H9 (cell line): Measurements from ENCODE around the gene PTPRN2. TPM values are rescaled to one million over a fixed set of nuclear protein-coding genes. Genes with fewer than 3 reads are reported as not detected.

Experiments
- DNase-seq: peaks from one replicate; pipeline ENCODE4 v3.0.0-alpha.2; 2017
- H2AFZ ChIP-seq: one replicate; pipeline ENCODE4 v1.6.1; 2013; ENCODE audit warnings: mild to moderate bottlenecking, low read length, control low read depth, moderate library complexity
- H2AK5ac ChIP-seq: 2 replicates; pipeline ENCODE4 v1.6.1; 2013; ENCODE audit warnings: low read length, control low read depth, mixed read lengths; ENCODE audit not compliant: insufficient read length
- H2BK120ac ChIP-seq: one replicate; pipeline ENCODE4 v1.6.1; 2013; ENCODE audit warnings: low read depth, mild to moderate bottlenecking, low read length, control low read depth, inconsistent platforms; ENCODE audit not compliant: poor library complexity, severe bottlenecking
- H2BK12ac ChIP-seq: 2 replicates; pipeline ENCODE4 v1.6.1; 2013; ENCODE audit warnings: low read length, control low read depth, mixed read lengths, low read depth; ENCODE audit not compliant: insufficient read length
- H2BK15ac ChIP-seq: 2 replicates; pipeline ENCODE4 v1.6.1; 2013; ENCODE audit warnings: low read depth, low read length, control low read depth
- H2BK20ac ChIP-seq: one replicate; pipeline ENCODE4 v1.6.1; 2013; ENCODE audit warnings: low read depth, mild to moderate bottlenecking, low read length, control low read depth, inconsistent platforms; ENCODE audit not compliant: poor library complexity, severe bottlenecking
- H2BK5ac ChIP-seq: 2 replicates; pipeline ENCODE4 v1.6.1; 2013; ENCODE audit warnings: low read length, control low read depth, mixed read lengths; ENCODE audit not compliant: insufficient read length
- H3K14ac ChIP-seq: 2 replicates; pipeline ENCODE4 v1.6.1; 2013; ENCODE audit warnings: low read length, control low read depth; ENCODE audit not compliant: insufficient read depth
- H3K18ac ChIP-seq: 2 replicates; pipeline ENCODE4 v1.6.1; 2013; ENCODE audit warnings: low read depth, mild to moderate bottlenecking, mixed read lengths, low read length, control low read depth; ENCODE audit not compliant: insufficient read length
- H3K23ac ChIP-seq: 2 replicates; pipeline ENCODE4 v1.6.1; 2013; ENCODE audit warnings: low read length, control low read depth, mixed read lengths, low read depth; ENCODE audit not compliant: insufficient read length
- H3K23me2 ChIP-seq: 2 replicates; pipeline ENCODE4 v1.6.1; 2013; ENCODE audit warnings: low read depth, mild to moderate bottlenecking, mixed read lengths, low read length, control low read depth; ENCODE audit not compliant: insufficient read length, poor library complexity, severe bottlenecking
- H3K27ac ChIP-seq: 2 replicates; pipeline ENCODE4 v1.5.1; 2013; ENCODE audit warnings: low read length, control low read depth, mixed read lengths, low read depth; ENCODE audit not compliant: insufficient read length
- H3K27me3 ChIP-seq: 2 replicates; pipeline ENCODE4 v1.6.1; 2013; ENCODE audit warnings: low read length, control low read depth, inconsistent platforms; ENCODE audit not compliant: insufficient read depth
- H3K4ac ChIP-seq: 2 replicates; pipeline ENCODE4 v1.6.1; 2013; ENCODE audit warnings: low read depth, mild to moderate bottlenecking, control low read depth, inconsistent platforms, low read length, moderate library complexity
- H3K4me1 ChIP-seq: 2 replicates; pipeline ENCODE4 v1.6.1; 2013; ENCODE audit warnings: low read length, control low read depth, inconsistent platforms; ENCODE audit not compliant: insufficient read depth
- H3K4me2 ChIP-seq: 2 replicates; pipeline ENCODE4 v1.6.1; 2013; ENCODE audit warnings: low read length, control low read depth, mixed read lengths; ENCODE audit not compliant: insufficient read length, insufficient read depth
- H3K56ac ChIP-seq: 2 replicates; pipeline ENCODE4 v1.6.1; 2013; ENCODE audit warnings: low read depth, mild to moderate bottlenecking, mixed read lengths, low read length, control low read depth; ENCODE audit not compliant: insufficient read length
- H3K79me1 ChIP-seq: 2 replicates; pipeline ENCODE4 v1.6.1; 2013; ENCODE audit warnings: low read depth, mild to moderate bottlenecking, moderate library complexity, low read length, control low read depth, inconsistent platforms; ENCODE audit not compliant: insufficient read depth, poor library complexity, severe bottlenecking
- H3K79me2 ChIP-seq: 2 replicates; pipeline ENCODE4 v1.6.1; 2013; ENCODE audit warnings: low read length, control low read depth, inconsistent platforms; ENCODE audit not compliant: insufficient read depth
- H3K9ac ChIP-seq: 2 replicates; pipeline ENCODE4 v1.6.1; 2013; ENCODE audit warnings: low read length, control low read depth, mixed read lengths; ENCODE audit not compliant: insufficient read length; ENCODE audit errors: extremely low read depth
- H3K9me3 ChIP-seq: one replicate; pipeline ENCODE4 v1.6.1; 2013; ENCODE audit warnings: low read depth, low read length, inconsistent platforms; ENCODE audit not compliant: control insufficient read depth
- H3T11ph ChIP-seq: one replicate; pipeline ENCODE4 v1.6.1; 2013; ENCODE audit warnings: mild to moderate bottlenecking, low read length, control low read depth, inconsistent platforms
- H4K20me1 ChIP-seq: one replicate; pipeline ENCODE4 v1.6.1; 2013; ENCODE audit not compliant: control insufficient read depth, insufficient read length, insufficient read depth
- H4K5ac ChIP-seq: 2 replicates; pipeline ENCODE4 v1.6.1; 2013; ENCODE audit warnings: low read depth, mild to moderate bottlenecking, mixed read lengths, low read length, control low read depth; ENCODE audit not compliant: insufficient read length
- H4K8ac ChIP-seq: replicated peaks from 2 replicates; pipeline ENCODE4 v1.6.1; 2013; ENCODE audit warnings: low read length, control low read depth, mixed read lengths, low read depth; ENCODE audit not compliant: insufficient read length
- H4K91ac ChIP-seq: 2 replicates; pipeline ENCODE4 v1.6.1; 2013; ENCODE audit warnings: low read depth, mild to moderate bottlenecking, moderate library complexity, mixed read lengths, low read length, control low read depth; ENCODE audit not compliant: insufficient read length
- H3K27ac Mint-ChIP-seq, 3 experiments: 2 replicates in 2 of 3; 3 replicates in 1 of 3; pipeline ENCODE4 v1.8.0; 2020 to 2021; ENCODE audit warnings: mixed read lengths in 3 of 3, mild to moderate bottlenecking in 1 of 3, moderate library complexity in 1 of 3
- H3K27me3 Mint-ChIP-seq: 2 replicates; pipeline ENCODE4 v1.8.0; 2021; ENCODE audit warnings: low read depth, mild to moderate bottlenecking, moderate library complexity, mixed read lengths
- H3K36me3 Mint-ChIP-seq, 3 experiments: 2 replicates in 2 of 3; 3 replicates in 1 of 3; pipeline ENCODE4 v1.8.0; 2020 to 2021; ENCODE audit warnings: low read depth in 3 of 3, mixed read lengths in 3 of 3; ENCODE audit not compliant: insufficient read depth in 1 of 3
- H3K4me1 Mint-ChIP-seq, 2 experiments: 2 replicates each; pipeline ENCODE4 v1.8.0; 2020; ENCODE audit warnings: mixed read lengths in 2 of 2
- H3K4me3 Mint-ChIP-seq, 2 experiments: 2 replicates in 1 of 2; 3 replicates in 1 of 2; pipeline ENCODE4 v1.8.0; 2020 to 2021; ENCODE audit warnings: mild to moderate bottlenecking in 2 of 2, mixed read lengths in 2 of 2, moderate library complexity in 1 of 2
- H3K9me3 Mint-ChIP-seq, 2 experiments: 2 replicates in 1 of 2; 3 replicates in 1 of 2; pipeline ENCODE4 v1.8.0; 2020; ENCODE audit warnings: mild to moderate bottlenecking in 2 of 2, mixed read lengths in 2 of 2, moderate library complexity in 1 of 2
- WGBS: extraction: QIAGEN DNeasy Blood & Tissue Kit; methylation state at CpG from one replicate; pipeline ENCODE4 v1.1.7; 2013; ENCODE audit warnings: missing lambda C conversion rate, low lambda C conversion rate, mixed read lengths; ENCODE audit not compliant: insufficient read length; ENCODE audit errors: extremely low coverage; 5-methylcytosine and 5-hydroxymethylcytosine counted together
- total RNA-seq: library from RNA; stranded (reverse); gene quantifications from 2 replicates; pipeline ENCODE4 v1.2.1, GENCODE V29; 2021
- TF ChIP-seq, protein P1 (sequence below): fragments of 200-600 bp; sonication (generic); conservative IDR thresholded peaks from 3 replicates; pipeline ENCODE4 v1.8.0; 2021; ENCODE audit warnings: antibody characterized with exemption, mild to moderate bottlenecking

PTPRN2 gene
- total RNA-seq, 1 experiment from 2014 or later, result 5.2 TPM

DNA sequence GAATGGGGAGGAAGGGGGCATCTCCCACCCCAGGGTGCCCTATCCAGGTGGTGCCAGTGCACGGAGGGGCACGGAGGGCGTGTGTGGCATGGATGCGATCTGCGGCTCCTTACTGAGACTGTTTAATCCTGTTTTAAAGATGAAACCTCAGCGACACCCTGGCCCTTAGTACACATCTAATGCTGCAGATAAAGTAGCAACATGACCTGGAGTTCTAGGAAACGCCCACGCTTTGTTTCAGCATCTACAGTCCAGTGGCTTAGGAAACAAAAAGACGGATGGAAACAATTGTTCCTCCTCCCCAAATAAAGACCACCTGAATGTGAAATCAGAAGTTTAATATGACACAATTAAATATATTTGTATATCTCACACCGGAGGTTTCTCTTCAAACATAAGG, 1048.9 kb downstream of the PTPRN2 start:
- WGBS, result no CpG with 5 or more reads among the region's 10 CpGs
- Histone ChIP-seq H2BK12ac (no peak overlapping the region), H3K18ac (no peak overlapping the region), H3K27ac (no peak overlapping the region), H2AK5ac (no peak overlapping the region), H2BK15ac (no peak overlapping the region), H3K79me1 (no peaks in the 10 kb centered on the region), H3K14ac (no peak overlapping the region; the same call in 1 of the 2 replicates), H4K20me1 (no peaks in the 10 kb centered on the region), H2BK5ac (no peak overlapping the region), H3K4me2 (no peak overlapping the region), H3K27me3 (no peaks in the 10 kb centered on the region), H3K4me1 (no peaks in the 10 kb centered on the region), H3K79me2 (no peaks in the 10 kb centered on the region), H3K4ac (no peak overlapping the region), H4K91ac (no peak overlapping the region), H3K23me2 (no peaks in the 10 kb centered on the region), H3K56ac (no peak overlapping the region), H3K9ac (no peak overlapping the region), H2BK120ac (no peak overlapping the region), H3T11ph (no peak overlapping the region), H2BK20ac (no peak overlapping the region), H4K8ac (no peak overlapping the region), H2AFZ (no peak overlapping the region), H3K9me3 (no peaks in the 10 kb centered on the region), H4K5ac (no peak overlapping the region), H3K23ac (no peak overlapping the region)
- Mint-ChIP-seq H3K27ac (no peak overlapping the region), H3K36me3 (no peaks in the 10 kb centered on the region), H3K4me3 (no peak overlapping the region), H3K4me1 (peaks cover 3% of the 10 kb centered on the region in 2 experiments; a peak in 2 of 4 replicates), H3K9me3 (no peaks in the 10 kb centered on the region), H3K27me3 (peaks cover 75% of the 10 kb centered on the region)
- no peak for DNase-seq
- TF ChIP-seq, protein P1, sequence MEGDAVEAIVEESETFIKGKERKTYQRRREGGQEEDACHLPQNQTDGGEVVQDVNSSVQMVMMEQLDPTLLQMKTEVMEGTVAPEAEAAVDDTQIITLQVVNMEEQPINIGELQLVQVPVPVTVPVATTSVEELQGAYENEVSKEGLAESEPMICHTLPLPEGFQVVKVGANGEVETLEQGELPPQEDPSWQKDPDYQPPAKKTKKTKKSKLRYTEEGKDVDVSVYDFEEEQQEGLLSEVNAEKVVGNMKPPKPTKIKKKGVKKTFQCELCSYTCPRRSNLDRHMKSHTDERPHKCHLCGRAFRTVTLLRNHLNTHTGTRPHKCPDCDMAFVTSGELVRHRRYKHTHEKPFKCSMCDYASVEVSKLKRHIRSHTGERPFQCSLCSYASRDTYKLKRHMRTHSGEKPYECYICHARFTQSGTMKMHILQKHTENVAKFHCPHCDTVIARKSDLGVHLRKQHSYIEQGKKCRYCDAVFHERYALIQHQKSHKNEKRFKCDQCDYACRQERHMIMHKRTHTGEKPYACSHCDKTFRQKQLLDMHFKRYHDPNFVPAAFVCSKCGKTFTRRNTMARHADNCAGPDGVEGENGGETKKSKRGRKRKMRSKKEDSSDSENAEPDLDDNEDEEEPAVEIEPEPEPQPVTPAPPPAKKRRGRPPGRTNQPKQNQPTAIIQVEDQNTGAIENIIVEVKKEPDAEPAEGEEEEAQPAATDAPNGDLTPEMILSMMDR, result no peak
